Loucy (cell line): ENCODE results near the gene EGLN2.

Experiments
- CTCF ChIP-seq: fragments of 200-600 bp; sonication (generic); conservative IDR thresholded peaks from 2 replicates; pipeline ENCODE4 v1.5.1; 2014; ENCODE audit warnings: mild to moderate bottlenecking, antibody characterized with exemption, low read length
- EZH2phosphoT487 ChIP-seq: fragments of 200-600 bp; IDR thresholded peaks from 2 replicates; pipeline ENCODE4 v1.6.1; 2018; ENCODE audit warnings: antibody characterized with exemption, mild to moderate bottlenecking, moderate library complexity, borderline replicate concordance

GRCh38 chr19:40755248-40755624 lies 43.8 kb upstream of the EGLN2 start:
- TF ChIP-seq CTCF (no peak), EZH2phosphoT487 (no peak)
